ENCODE measurements around the gene MAD1L1.

DNA sequence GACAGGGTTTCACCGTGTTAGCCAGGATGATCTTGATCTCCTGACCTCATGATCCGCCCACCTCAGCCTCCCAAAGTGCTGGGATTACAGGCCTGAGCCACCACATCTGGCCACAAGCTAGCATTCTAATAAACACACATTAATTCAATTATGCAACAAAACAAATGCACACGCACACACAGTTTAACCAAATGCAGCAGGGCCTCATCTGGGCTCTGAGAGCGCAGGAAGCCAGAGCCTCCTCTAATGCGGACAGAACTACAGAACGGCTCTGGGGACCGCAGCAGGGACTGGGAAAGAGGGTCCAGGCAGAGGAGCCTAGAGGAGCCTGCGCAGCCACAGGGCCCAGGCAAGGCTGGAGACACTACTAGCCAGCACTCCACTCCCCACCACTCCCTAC is 3.8 kb downstream of the MAD1L1 start:
- TF ChIP-seq, protein P1, sequence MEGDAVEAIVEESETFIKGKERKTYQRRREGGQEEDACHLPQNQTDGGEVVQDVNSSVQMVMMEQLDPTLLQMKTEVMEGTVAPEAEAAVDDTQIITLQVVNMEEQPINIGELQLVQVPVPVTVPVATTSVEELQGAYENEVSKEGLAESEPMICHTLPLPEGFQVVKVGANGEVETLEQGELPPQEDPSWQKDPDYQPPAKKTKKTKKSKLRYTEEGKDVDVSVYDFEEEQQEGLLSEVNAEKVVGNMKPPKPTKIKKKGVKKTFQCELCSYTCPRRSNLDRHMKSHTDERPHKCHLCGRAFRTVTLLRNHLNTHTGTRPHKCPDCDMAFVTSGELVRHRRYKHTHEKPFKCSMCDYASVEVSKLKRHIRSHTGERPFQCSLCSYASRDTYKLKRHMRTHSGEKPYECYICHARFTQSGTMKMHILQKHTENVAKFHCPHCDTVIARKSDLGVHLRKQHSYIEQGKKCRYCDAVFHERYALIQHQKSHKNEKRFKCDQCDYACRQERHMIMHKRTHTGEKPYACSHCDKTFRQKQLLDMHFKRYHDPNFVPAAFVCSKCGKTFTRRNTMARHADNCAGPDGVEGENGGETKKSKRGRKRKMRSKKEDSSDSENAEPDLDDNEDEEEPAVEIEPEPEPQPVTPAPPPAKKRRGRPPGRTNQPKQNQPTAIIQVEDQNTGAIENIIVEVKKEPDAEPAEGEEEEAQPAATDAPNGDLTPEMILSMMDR (conservative IDR thresholded peaks at IDR 0.05; ENCODE audit: low read depth, low read length), result no peak
- TF ChIP-seq RFX5 (IDR thresholded peaks at IDR 0.05; ENCODE audit: low read depth, low read length) (no peak), POLR2A (IDR thresholded peaks at IDR 0.05; ENCODE audit: low read depth, low read length) (no peak), CHD1 (IDR thresholded peaks at IDR 0.05; ENCODE audit: low read depth, low read length) (no peak), SMC3 (IDR thresholded peaks at IDR 0.05; ENCODE audit: low read depth, low read length) (no peak), NFE2L2 (IDR thresholded peaks at IDR 0.05; ENCODE audit: low read depth, low read length) (no peak), CEBPB (IDR thresholded peaks at IDR 0.05; ENCODE audit: low read depth, low read length) (no peak)
